HEK293 (cell line): Measurements from ENCODE around the gene ZNF124.
A peak's percentile ranks its signal among the peaks of the same experiment; 100 is the strongest.

Source experiments
- CTCF ChIA-PET: fragments of 350-600 bp; formaldehyde crosslinking; extraction: SDS; loops from one replicate; lab custom pipeline; 2021; ENCODE audit warnings: antibody characterized with exemption; lab: Yijun Ruan, JAX
- POLR2A ChIA-PET: fragments of 300-600 bp; formaldehyde crosslinking; extraction: SDS; loops from one replicate; lab custom pipeline; 2020; ENCODE audit warnings: antibody characterized with exemption, inconsistent platforms; lab: Yijun Ruan, JAX
- H3K27ac ChIP-seq: fragments of 200-500 bp; sonication (Bioruptor generic); 2 replicates; pipeline ENCODE4 v1.5.1; 2014; ENCODE audit warnings: low read depth, low read length, control low read depth, inconsistent platforms; ENCODE audit errors: extremely low read depth
- H3K36me3 ChIP-seq, 2 experiments: fragments of 200-500 bp in 1 of 2; sonication (Bioruptor generic) in 1 of 2; 1 replicate in 1 of 2; 2 replicates in 1 of 2; pipeline ENCODE4 v1.5.1; 2014 to 2017; ENCODE audit warnings: inconsistent platforms in 2 of 2, low read length in 2 of 2; ENCODE audit not compliant: control insufficient read depth in 2 of 2, insufficient read depth in 1 of 2
- H3K4me1 ChIP-seq: fragments of 200-500 bp; sonication (Bioruptor generic); 2 replicates; pipeline ENCODE4 v1.5.1; 2014; ENCODE audit warnings: mild to moderate bottlenecking, low read length, inconsistent platforms; ENCODE audit not compliant: control insufficient read depth, insufficient read depth
- H3K4me3 ChIP-seq: 2 replicates; pipeline ENCODE4 v1.5.1; 2011; ENCODE audit warnings: low read depth, mild to moderate bottlenecking, control low read depth, low read length, moderate library complexity
- H3K9me3 ChIP-seq: fragments of 200-500 bp; sonication (Bioruptor generic); 2 replicates; pipeline ENCODE4 v1.5.1; 2014; ENCODE audit warnings: low read depth, low read length, inconsistent platforms; ENCODE audit not compliant: control insufficient read depth, insufficient read depth
- GFI1B ChIP-seq: fragments of 450-650 bp; formaldehyde crosslinking; IDR thresholded peaks from 2 replicates; pipeline ENCODE4 v1.5.1; 2016; ENCODE audit warnings: missing biosample characterization, missing genetic modification characterization
- PRDM1 ChIP-seq: fragments of 450-650 bp; formaldehyde crosslinking; IDR thresholded peaks from 2 replicates; pipeline ENCODE4; 2016; ENCODE audit warnings: missing biosample characterization, missing genetic modification characterization
- PRDM6 ChIP-seq: fragments of 450-650 bp; formaldehyde crosslinking; IDR thresholded peaks from 2 replicates; pipeline ENCODE4 v1.5.1; 2017; ENCODE audit warnings: missing biosample characterization, missing genetic modification characterization
- SCRT2 ChIP-seq: fragments of 450-650 bp; formaldehyde crosslinking; IDR thresholded peaks from 2 replicates; pipeline ENCODE4 v1.5.1; 2016; ENCODE audit warnings: missing biosample characterization, missing genetic modification characterization
- SP3 ChIP-seq: fragments of 450-650 bp; formaldehyde crosslinking; IDR thresholded peaks from 2 replicates; pipeline ENCODE4 v1.5.1; 2016; ENCODE audit warnings: missing biosample characterization, missing genetic modification characterization
- ZNF138 ChIP-seq: fragments of 450-650 bp; formaldehyde crosslinking; IDR thresholded peaks from 2 replicates; pipeline ENCODE4 v1.5.1; 2016; ENCODE audit warnings: missing biosample characterization, missing genetic modification characterization, borderline replicate concordance
- ZNF157 ChIP-seq: fragments of 450-650 bp; formaldehyde crosslinking; IDR thresholded peaks from 2 replicates; pipeline ENCODE4 v1.5.1; 2016; ENCODE audit warnings: missing biosample characterization, missing genetic modification characterization
- ZNF24 ChIP-seq: fragments of 450-650 bp; formaldehyde crosslinking; IDR thresholded peaks from 2 replicates; pipeline ENCODE4 v1.5.1; 2016; ENCODE audit warnings: missing biosample characterization, missing genetic modification characterization
- ZNF280D ChIP-seq: fragments of 450-650 bp; formaldehyde crosslinking; IDR thresholded peaks from 2 replicates; pipeline ENCODE4 v1.5.1; 2016; ENCODE audit warnings: missing biosample characterization, missing genetic modification characterization
- ZNF335 ChIP-seq: fragments of 450-650 bp; formaldehyde crosslinking; conservative IDR thresholded peaks from 2 replicates; pipeline ENCODE4 v1.5.1; 2016; ENCODE audit warnings: missing biosample characterization, missing genetic modification characterization
- ZNF366 ChIP-seq: fragments of 450-650 bp; formaldehyde crosslinking; conservative IDR thresholded peaks from 2 replicates; pipeline ENCODE4 v1.5.1; 2016; ENCODE audit warnings: missing biosample characterization, missing genetic modification characterization
- ZNF416 ChIP-seq: fragments of 450-650 bp; formaldehyde crosslinking; IDR thresholded peaks from 2 replicates; pipeline ENCODE4 v1.5.1; 2016; ENCODE audit warnings: missing biosample characterization, missing genetic modification characterization
- ZNF518A ChIP-seq: fragments of 450-650 bp; formaldehyde crosslinking; conservative IDR thresholded peaks from 2 replicates; pipeline ENCODE4 v1.5.1; 2016; ENCODE audit warnings: low read depth, missing biosample characterization, missing genetic modification characterization
- ZNF561 ChIP-seq: fragments of 450-650 bp; IDR thresholded peaks from 2 replicates; pipeline ENCODE4 v1.5.1; 2018; ENCODE audit warnings: missing biosample characterization, missing genetic modification characterization, borderline replicate concordance
- ZNF623 ChIP-seq: fragments of 450-650 bp; formaldehyde crosslinking; IDR thresholded peaks from 2 replicates; pipeline ENCODE4 v1.5.1; 2016; ENCODE audit warnings: missing biosample characterization, missing genetic modification characterization
- ZNF692 ChIP-seq: fragments of 450-650 bp; formaldehyde crosslinking; IDR thresholded peaks from 2 replicates; pipeline ENCODE4 v1.5.1; 2016; ENCODE audit warnings: missing biosample characterization, missing genetic modification characterization
- ZNF707 ChIP-seq: fragments of 450-650 bp; formaldehyde crosslinking; IDR thresholded peaks from 2 replicates; pipeline ENCODE4 v1.5.1; 2016; ENCODE audit warnings: missing biosample characterization, missing genetic modification characterization
- ZNF747 ChIP-seq: fragments of 450-650 bp; formaldehyde crosslinking; IDR thresholded peaks from 2 replicates; pipeline ENCODE4 v1.5.1; 2016; ENCODE audit warnings: missing biosample characterization, missing genetic modification characterization
- ZNF76 ChIP-seq: fragments of 450-650 bp; formaldehyde crosslinking; IDR thresholded peaks from 2 replicates; pipeline ENCODE4; 2016; ENCODE audit warnings: low read depth, missing biosample characterization, missing genetic modification characterization, borderline replicate concordance

Gene ZNF124

GRCh38 chr1:247112479-247112781 lies 59.4 kb downstream of the ZNF124 start:
- Histone ChIP-seq H3K36me3 (no peaks in the 10 kb centered on the region), H3K9me3 (no peaks in the 10 kb centered on the region), H3K27ac (no peak overlapping the region), H3K4me1 (no peaks in the 10 kb centered on the region)
- CTCF ChIA-PET, result no interaction called here
- POLR2A ChIA-PET, result no interaction called here
- TF ChIP-seq GFI1B (tag by site-specific recombination), result no peak
- TF ChIP-seq ZNF24 (tag by site-specific recombination), result no peak
- TF ChIP-seq ZNF518A (tag by site-specific recombination), result no peak
- no peak for TF ChIP-seq PRDM6 (tag by site-specific recombination)
- no peak for TF ChIP-seq ZNF561 (tag by site-specific recombination)
- TF ChIP-seq ZNF76 (tag by site-specific recombination), result no peak
- TF ChIP-seq ZNF138 (tag by site-specific recombination), result no peak
- no peak for TF ChIP-seq ZNF416 (tag by site-specific recombination)
- no peak for TF ChIP-seq ZNF692 (tag by site-specific recombination)
- no peak for TF ChIP-seq SCRT2 (tag by site-specific recombination)
- TF ChIP-seq PRDM1 (tag by site-specific recombination), result no peak
- TF ChIP-seq ZNF747 (tag by site-specific recombination), result no peak
- no peak for TF ChIP-seq ZNF366 (tag by site-specific recombination)
- TF ChIP-seq ZNF623, result no peak
- no peak for TF ChIP-seq ZNF707 (tag by site-specific recombination)
- TF ChIP-seq, all 188 proteins: peak for 0
- H3K4me3 ChIP-seq, result no peak overlapping the region

GRCh38 chr1:247111700-247112478 lies 59.9 kb downstream of the ZNF124 start:
- H3K36me3 ChIP-seq, result no peaks in the 10 kb centered on the region
- ChIA-PET POLR2A (no interaction called here), CTCF (no interaction called here)
- H3K27ac ChIP-seq, result no peak overlapping the region; the same call in 1 of the 2 replicates
- peak overlapping the region; percentile 15 for H3K4me3 ChIP-seq
- TF ChIP-seq ZNF335 (tag by site-specific recombination), result 0 out of 2 replicates have a peak, but pooled peaks have one; percentile 18
- no peak for TF ChIP-seq ZNF280D (tag by site-specific recombination)
- TF ChIP-seq ZNF157, result no peak
- no peak for TF ChIP-seq SP3 (tag by site-specific recombination)
- H3K9me3 ChIP-seq, result no peaks in the 10 kb centered on the region
- no peaks in the 10 kb centered on the region for H3K4me1 ChIP-seq
